Body of pancreas (tissue), 4 donors: Measurements from ENCODE around the gene PAK4. TPM values are rescaled to one million over a fixed set of nuclear protein-coding genes. Genes with fewer than 3 reads are reported as not detected.

Experiments
- ATAC-seq: fragments of 150-250 bp; one replicate; pipeline ENCODE4 v1.9.1; 2016
- DNase-seq, 4 donors: peaks; one replicate each; pipeline ENCODE4 v3.0.0-alpha.2; 2019
- H3K27ac ChIP-seq, 4 donors: fragments of 200-600 bp; sonication (generic); 1 replicate in 3 of 4; 2 replicates in 1 of 4; pipeline versions ENCODE4 v1.5.1 to v1.6.1; 2016 to 2019; ENCODE audit warnings: mild to moderate bottlenecking in 1 of 4, mixed read lengths in 1 of 4, moderate library complexity in 1 of 4
- H3K27me3 ChIP-seq, 2 donors: fragments of 200-600 bp; sonication (generic); one replicate each; pipeline ENCODE4 v1.6.0; 2016; ENCODE audit warnings: mild to moderate bottlenecking in 1 of 2
- H3K36me3 ChIP-seq, 2 donors: fragments of 200-600 bp; sonication (generic); replicated peaks in 1 of 2; 2 replicates each; pipeline ENCODE4 v1.5.1; 2016; ENCODE audit warnings: low read depth in 2 of 2; ENCODE audit not compliant: insufficient read depth in 1 of 2
- H3K4me1 ChIP-seq: fragments of 200-600 bp; sonication (generic); one replicate; pipeline ENCODE4 v1.6.0; 2016
- H3K4me3 ChIP-seq, 2 donors: fragments of 200-600 bp; sonication (generic); 1 replicate in 1 of 2; 2 replicates in 1 of 2; pipeline ENCODE4 v1.5.1; 2016 to 2019
- H3K9me3 ChIP-seq, 3 donors: fragments of 200-600 bp; sonication (generic); 1 replicate in 2 of 3; 2 replicates in 1 of 3; pipeline ENCODE4 v1.5.1; 2016
- POLR2A ChIP-seq, 3 donors: fragments of 450-650 bp; IDR thresholded peaks; one replicate each; pipeline ENCODE4 v1.6.1; 2016; ENCODE audit warnings: antibody characterized with exemption in 3 of 3, mild to moderate bottlenecking in 2 of 3
- WGBS, 2 donors: methylation state at CpG; one replicate each; pipeline ENCODE4 v1.1.5; 2017; 5-methylcytosine and 5-hydroxymethylcytosine counted together
- intact Hi-C: fragments of 100-400 bp; cut with DNase I; formaldehyde crosslinking; loops from one replicate; pipeline ENCODE4 v1.15.1; 2023
- total RNA-seq, 2 donors: library from RNA; depleted of rRNA; stranded (reverse); fragments of >200 nt; gene quantifications; one replicate each; pipeline ENCODE4 v1.1.0, GENCODE V29; 2016
- TF ChIP-seq, protein P1 (sequence below), 7 experiments: fragments of 450-650 bp in 4 of 7; fragments of 200-600 bp in 3 of 7; sonication (generic) in 3 of 7; IDR thresholded peaks; one replicate each; pipeline ENCODE4 v1.5.1; 2016 to 2019; ENCODE audit warnings: antibody characterized with exemption in 7 of 7

PAK4 gene
- total RNA-seq, 2 donors from 2014 or later = 18.9 to 40.2 TPM

DNA sequence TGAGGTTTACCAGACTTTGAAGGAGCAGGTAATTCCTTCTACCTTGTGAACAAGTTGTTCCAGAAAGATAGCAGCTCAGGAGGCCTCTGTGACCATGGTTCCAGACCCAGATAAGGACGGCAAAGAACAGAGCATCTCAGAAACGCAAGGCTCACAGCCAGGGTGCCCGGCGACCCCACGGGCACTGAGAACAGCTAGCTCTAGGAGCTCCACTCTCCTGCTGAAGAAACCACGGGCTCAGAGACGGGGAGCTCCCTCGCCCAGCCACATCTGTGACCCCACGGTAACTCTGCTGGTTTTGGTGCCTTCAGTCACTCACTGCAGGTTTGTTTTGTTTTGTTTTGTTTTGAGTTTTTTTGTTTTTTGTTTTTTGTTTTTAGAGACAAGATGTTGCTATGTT is 55.2 kb downstream of the PAK4 start:
- DNase-seq (no peak), ATAC-seq (no peak)
- Histone ChIP-seq H3K9me3 (no peaks in the 10 kb centered on the region), H3K27ac (no peak overlapping the region), H3K4me3 (no peak overlapping the region), H3K27me3 (no peaks in the 10 kb centered on the region), H3K36me3 (peaks cover 5 to 10% of the 10 kb centered on the region in 2 donors), H3K4me1 (no peaks in the 10 kb centered on the region)
- no peak for TF ChIP-seq POLR2A (IDR thresholded peaks at IDR 0.05)
- TF ChIP-seq, protein P1, sequence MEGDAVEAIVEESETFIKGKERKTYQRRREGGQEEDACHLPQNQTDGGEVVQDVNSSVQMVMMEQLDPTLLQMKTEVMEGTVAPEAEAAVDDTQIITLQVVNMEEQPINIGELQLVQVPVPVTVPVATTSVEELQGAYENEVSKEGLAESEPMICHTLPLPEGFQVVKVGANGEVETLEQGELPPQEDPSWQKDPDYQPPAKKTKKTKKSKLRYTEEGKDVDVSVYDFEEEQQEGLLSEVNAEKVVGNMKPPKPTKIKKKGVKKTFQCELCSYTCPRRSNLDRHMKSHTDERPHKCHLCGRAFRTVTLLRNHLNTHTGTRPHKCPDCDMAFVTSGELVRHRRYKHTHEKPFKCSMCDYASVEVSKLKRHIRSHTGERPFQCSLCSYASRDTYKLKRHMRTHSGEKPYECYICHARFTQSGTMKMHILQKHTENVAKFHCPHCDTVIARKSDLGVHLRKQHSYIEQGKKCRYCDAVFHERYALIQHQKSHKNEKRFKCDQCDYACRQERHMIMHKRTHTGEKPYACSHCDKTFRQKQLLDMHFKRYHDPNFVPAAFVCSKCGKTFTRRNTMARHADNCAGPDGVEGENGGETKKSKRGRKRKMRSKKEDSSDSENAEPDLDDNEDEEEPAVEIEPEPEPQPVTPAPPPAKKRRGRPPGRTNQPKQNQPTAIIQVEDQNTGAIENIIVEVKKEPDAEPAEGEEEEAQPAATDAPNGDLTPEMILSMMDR (IDR thresholded peaks at IDR 0.05) = no peak
- intact Hi-C loops = no loop called here
- WGBS, 2 donors = 85 to 89% methylated on average over 7 to 9 of the region's 9 CpGs

DNA sequence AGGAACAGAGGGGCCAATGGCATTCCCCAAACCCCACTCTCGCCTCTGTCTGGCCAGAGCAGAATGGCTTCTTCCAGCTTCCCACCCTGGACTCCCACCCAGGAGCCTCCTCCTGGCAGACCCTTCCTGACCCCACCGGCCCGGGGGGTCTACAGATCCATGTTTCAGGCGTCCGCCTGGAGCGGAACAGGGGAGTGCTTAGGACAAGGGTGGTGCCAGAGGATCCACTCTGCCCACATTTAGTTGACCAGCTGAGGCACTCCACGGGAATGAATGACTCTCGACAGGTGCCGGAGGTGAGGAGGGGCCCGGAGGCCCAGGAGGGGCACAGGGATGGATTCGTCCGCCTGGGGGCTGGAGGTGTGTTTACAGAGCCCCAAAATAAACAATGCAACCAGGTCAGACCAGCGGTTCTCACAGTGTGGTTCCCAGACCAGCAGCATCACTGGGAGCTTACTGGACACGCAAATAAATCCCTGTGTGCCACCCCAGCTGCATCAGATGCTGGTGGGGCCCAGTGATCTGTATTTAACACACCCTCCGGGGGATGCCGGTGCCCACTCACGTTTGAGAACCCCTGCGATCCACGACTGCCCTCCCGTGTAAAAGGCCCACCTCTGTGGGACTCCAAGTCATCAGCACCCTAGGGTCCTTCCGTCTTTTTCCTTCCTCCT is 56.1 kb downstream of the PAK4 start:
- H3K27ac ChIP-seq = no peak overlapping the region

DNA sequence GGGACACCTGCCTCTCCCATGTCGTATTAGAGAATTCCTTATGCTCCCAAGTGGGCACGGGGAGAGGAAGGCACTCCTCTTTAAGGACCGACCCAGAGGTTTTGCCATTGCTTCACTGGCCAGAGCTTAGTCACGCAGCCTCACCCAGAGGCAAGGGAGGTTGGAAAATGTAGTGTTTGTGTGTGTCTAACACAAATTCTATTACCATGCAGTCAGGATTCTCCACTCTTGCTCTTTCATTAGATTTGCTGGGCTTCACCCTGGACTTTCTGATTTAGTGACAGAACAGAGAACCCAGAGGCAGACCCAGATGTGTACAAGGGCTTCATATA is 56.6 kb downstream of the PAK4 start:
- 60 to 70% methylated on average over 4 of the region's 4 CpGs for WGBS, 2 donors
- H3K4me3 ChIP-seq = no peak overlapping the region
- H3K9me3 ChIP-seq = no peaks in the 10 kb centered on the region
- no peaks in the 10 kb centered on the region for H3K27me3 ChIP-seq
- H3K27ac ChIP-seq = no peak overlapping the region
- peaks cover 2% of the 10 kb centered on the region for H3K4me1 ChIP-seq
- DNase-seq = no peak
- TF ChIP-seq, protein P1 (IDR thresholded peaks at IDR 0.05) = no peak
- no peak for TF ChIP-seq POLR2A (IDR thresholded peaks at IDR 0.05)
- ATAC-seq = no peak
- intact Hi-C loops = no loop called here
- H3K36me3 ChIP-seq = peaks cover 5 to 9% of the 10 kb centered on the region in 2 donors

More for the DNA sequence above, 56.1 kb downstream of the PAK4 start:
- H3K36me3 ChIP-seq = peaks cover 5 to 9% of the 10 kb centered on the region in 2 donors
- intact Hi-C loops = no loop called here
- TF ChIP-seq POLR2A (IDR thresholded peaks at IDR 0.05) = no peak
- TF ChIP-seq, protein P1 (IDR thresholded peaks at IDR 0.05) = no peak
- ATAC-seq = no peak
- H3K4me3 ChIP-seq = no peak overlapping the region
- DNase-seq = no peak
- no peaks in the 10 kb centered on the region for H3K27me3 ChIP-seq
- no peaks in the 10 kb centered on the region for H3K4me1 ChIP-seq
- 61 to 66% methylated on average over 15 to 21 of the region's 21 CpGs for WGBS, 2 donors
- no peaks in the 10 kb centered on the region for H3K9me3 ChIP-seq

DNA sequence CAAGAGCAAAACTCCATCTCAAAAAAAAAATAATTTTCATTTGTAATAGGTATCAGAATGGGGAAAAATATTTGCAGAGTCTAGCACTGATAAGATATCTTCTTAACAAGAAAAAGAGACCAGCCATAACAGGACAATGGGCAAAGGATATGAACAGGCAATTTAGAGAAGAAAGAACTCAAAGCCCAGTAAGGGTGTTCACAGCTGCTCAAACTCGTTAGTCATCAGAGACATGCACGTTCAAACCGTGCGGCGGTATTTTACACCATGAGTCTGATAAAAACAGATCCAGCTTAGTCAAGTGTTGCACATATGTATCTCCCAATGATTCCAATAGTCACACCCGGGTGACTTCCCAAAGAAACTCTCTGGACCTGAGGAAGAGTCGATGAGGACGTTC is 57.5 kb downstream of the PAK4 start:
- ATAC-seq = no peak
- TF ChIP-seq, protein P1 (IDR thresholded peaks at IDR 0.05) = no peak
- TF ChIP-seq POLR2A (IDR thresholded peaks at IDR 0.05) = no peak
- no peaks in the 10 kb centered on the region for H3K27me3 ChIP-seq
- H3K4me1 ChIP-seq = peaks cover 7% of the 10 kb centered on the region
- peaks cover 0 to 4% of the 10 kb centered on the region in 2 donors for H3K36me3 ChIP-seq
- H3K27ac ChIP-seq = no peak overlapping the region
- intact Hi-C loops = no loop called here
- WGBS, 2 donors = 84 to 85% methylated on average over 8 of the region's 8 CpGs
- no peak overlapping the region for H3K4me3 ChIP-seq
- DNase-seq = no peak
- no peaks in the 10 kb centered on the region for H3K9me3 ChIP-seq

DNA sequence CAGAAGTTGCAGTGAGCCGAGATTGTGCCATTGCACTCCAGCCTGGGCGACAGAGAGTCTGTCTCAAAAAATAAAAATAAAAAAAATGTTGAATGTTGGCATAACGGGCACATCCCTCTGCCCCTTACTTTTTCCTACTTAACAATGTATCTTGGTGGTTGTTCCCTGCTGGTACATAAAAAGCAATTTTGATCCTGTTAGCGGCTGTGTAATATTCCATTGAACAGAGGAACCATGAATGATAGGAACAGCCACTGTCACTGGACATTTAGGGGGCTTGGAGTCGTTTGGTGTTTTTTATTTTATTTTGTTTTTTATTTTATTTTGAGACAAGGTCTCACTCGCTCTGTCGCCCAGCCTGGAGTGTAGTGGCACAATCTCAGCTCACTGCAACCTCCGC is 60.8 kb downstream of the PAK4 start:
- Histone ChIP-seq H3K27ac (no peak overlapping the region), H3K27me3 (no peaks in the 10 kb centered on the region), H3K4me3 (no peak overlapping the region), H3K4me1 (peaks cover 7% of the 10 kb centered on the region), H3K9me3 (no peaks in the 10 kb centered on the region), H3K36me3 (no peaks in the 10 kb centered on the region)
- intact Hi-C loops = loop anchor here (5.0 kb wide), 1 partner anchor 64 kb away; no protein-coding TSS in a partner anchor
- TF ChIP-seq, protein P1 (IDR thresholded peaks at IDR 0.05) = no peak
- TF ChIP-seq POLR2A (IDR thresholded peaks at IDR 0.05) = no peak
- DNase-seq (no peak), ATAC-seq (no peak)
- WGBS, 2 donors = 75 to 84% methylated on average over 8 of the region's 8 CpGs
